HepG2 (cell line): ENCODE data around the gene FTL. TPM values are rescaled to one million over a fixed set of nuclear protein-coding genes. Genes with fewer than 3 reads are reported as not detected.

Experiments
- ATF4 ChIP-seq, 2 experiments: fragments of 450-650 bp in 1 of 2; sonication (generic) in 1 of 2; formaldehyde crosslinking; IDR thresholded peaks; 2 replicates each; pipeline versions ENCODE4 v1.5.0 to v1.8.0; 2020 to 2022; ENCODE audit warnings: mild to moderate bottlenecking in 1 of 2, missing genetic modification reagents in 1 of 2
- CERS6 ChIP-seq: sonication (generic); formaldehyde crosslinking; IDR thresholded peaks from 2 replicates; pipeline ENCODE4 v1.5.0; 2020; ENCODE audit warnings: missing genetic modification reagents
- EP300 ChIP-seq, 3 experiments: sonication (generic) in 1 of 3; formaldehyde crosslinking in 1 of 3; IDR thresholded peaks; 2 replicates each; pipeline versions ENCODE4 v1.5.1 to v1.6.1; 2011 to 2020; ENCODE audit warnings: low read depth in 2 of 3, low read length in 2 of 3, borderline replicate concordance in 1 of 3, improper control_type of control experiment in 1 of 3, mild to moderate bottlenecking in 1 of 3, missing genetic modification reagents in 1 of 3, moderate library complexity in 1 of 3
- FOXK1 ChIP-seq: sonication (generic); formaldehyde crosslinking; IDR thresholded peaks from 2 replicates; pipeline ENCODE4 v1.4.0; 2020; ENCODE audit warnings: low read depth, missing genetic modification reagents, borderline replicate concordance
- JUN ChIP-seq: sonication (generic); formaldehyde crosslinking; IDR thresholded peaks from 2 replicates; pipeline ENCODE4 v1.4.0; 2020; ENCODE audit warnings: mild to moderate bottlenecking, missing genetic modification reagents
- KAT8 ChIP-seq: IDR thresholded peaks from 2 replicates; pipeline ENCODE4 v1.6.1; 2016; ENCODE audit warnings: missing genetic modification reagents, missing compliant biosample characterization
- LRRFIP1 ChIP-seq: sonication (generic); formaldehyde crosslinking; conservative IDR thresholded peaks from 2 replicates; pipeline ENCODE4 v1.4.0; 2020; ENCODE audit warnings: missing genetic modification reagents
- MXD3 ChIP-seq: IDR thresholded peaks from 2 replicates; pipeline ENCODE4 v1.6.1; 2016; ENCODE audit warnings: mild to moderate bottlenecking, missing biosample characterization, missing genetic modification reagents
- TMF1 ChIP-seq: sonication (generic); formaldehyde crosslinking; IDR thresholded peaks from 2 replicates; pipeline ENCODE4 v1.8.1; 2022; ENCODE audit warnings: low read depth, missing genetic modification reagents
- TRIM24 ChIP-seq: sonication (generic); formaldehyde crosslinking; IDR thresholded peaks from 2 replicates; pipeline ENCODE4 v1.8.0; 2022; ENCODE audit warnings: mild to moderate bottlenecking, missing genetic modification reagents
- ZBED4 ChIP-seq: sonication (generic); formaldehyde crosslinking; IDR thresholded peaks from 2 replicates; pipeline ENCODE4 v1.4.0; 2020; ENCODE audit warnings: missing genetic modification reagents, borderline replicate concordance
- ZNF34 ChIP-seq: sonication (generic); formaldehyde crosslinking; IDR thresholded peaks from 2 replicates; pipeline ENCODE4 v1.4.0; 2020; ENCODE audit warnings: mild to moderate bottlenecking, missing genetic modification reagents, borderline replicate concordance
- ZNF512 ChIP-seq: sonication (generic); formaldehyde crosslinking; IDR thresholded peaks from 2 replicates; pipeline ENCODE4 v1.4.0; 2020; ENCODE audit warnings: mild to moderate bottlenecking, missing genetic modification reagents
- ZNF7 ChIP-seq: IDR thresholded peaks from 2 replicates; pipeline ENCODE4 v1.6.1; 2016; ENCODE audit warnings: missing biosample characterization, missing genetic modification reagents
- polyA plus RNA-seq, 8 experiments: library from polyadenylated mRNA; depleted of rRNA in 3 of 8; stranded (reverse) in 7 of 8; unstranded in 1 of 8; fragments of >200 nt; fragmentation: Illumina TruSeq in 4 of 8; extraction: Trizol in 4 of 8; gene quantifications; 2 replicates each; pipeline versions ENCODE4 v1.2.1 to v1.2.3, GENCODE V29; 2011 to 2016; ENCODE audit warnings: low read depth in 4 of 8, missing spikeins in 1 of 8, mixed read lengths in 1 of 8; ENCODE audit not compliant: insufficient read depth in 1 of 8
- total RNA-seq, 5 experiments: library from RNA; depleted of rRNA; stranded (reverse); fragments of >200 nt; fragmentation: Illumina TruSeq; extraction: Trizol; gene quantifications; 2 replicates each; pipeline ENCODE4 v1.2.3, GENCODE V29; 2016; ENCODE audit warnings: low read depth in 1 of 5

Gene FTL
- total and polyA plus RNA-seq, 2 of the 13 experiments (the other 11 are each of a cell fraction or from before 2014, with no cell fraction given), result 2,721 to 8,800 TPM

GRCh38 chr19:48993175-48994034 lies 28.3 kb downstream of the FTL start, which contains the start of the genes GYS1 and RUVBL2 (continued):
- TF ChIP-seq CERS6 (CRISPR knock-in tag) (no peak), MXD3 (CRISPR knock-in tag) (0 out of 2 replicates have a peak, but pooled peaks have one; percentile 70), LRRFIP1 (no peak), ZNF7 (CRISPR knock-in tag) (no peak), JUN (CRISPR knock-in tag) (no peak), ATF4 (CRISPR knock-in tag; IDR thresholded peaks at IDR 0.05) (0 out of 4 replicates have a peak, but pooled peaks of 1 of the 2 experiments have one; percentile 26), FOXK1 (CRISPR knock-in tag) (peak; percentile 44; the same call in 1 of the 2 replicates), EP300 (IDR thresholded peaks at IDR 0.05; ENCODE audit: low read depth in 2 of 2, low read length in 2 of 2) (no peak), EP300 (CRISPR knock-in tag; IDR thresholded peaks at IDR 0.05; ENCODE audit: borderline replicate concordance) (peak; percentile 21; the same call in 1 of the 2 replicates), TMF1 (CRISPR knock-in tag) (no peak; the same call in 1 of the 2 replicates), KAT8 (CRISPR knock-in tag) (peak; percentile 86), ZNF34 (CRISPR knock-in tag) (no peak), TRIM24 (no peak), ZBED4 (CRISPR knock-in tag) (peak; percentile 72; the same call in 1 of the 2 replicates), ZNF512 (no peak)
